Bronchial epithelial cell (primary cell): ENCODE measurements around the gene TXNDC15. TPM values are rescaled to one million over a fixed set of nuclear protein-coding genes. Genes with fewer than 3 reads are reported as not detected.

Source experiments
- DNase-seq: peaks from one replicate; pipeline ENCODE4 v3.0.0-alpha.2; 2010; ENCODE audit warnings: low read depth
- FAIRE-seq: peaks from 2 replicates; lab custom pipeline; 2011; peaks lifted over from hg19 to GRCh38; lab: Jason Lieb, UNC
- H3K27me3 ChIP-seq: 2 replicates; pipeline ENCODE4 v1.5.1; 2011; ENCODE audit warnings: low read length; ENCODE audit not compliant: control insufficient read depth, insufficient read depth
- H3K36me3 ChIP-seq: 2 replicates; pipeline ENCODE4 v1.5.1; 2011; ENCODE audit warnings: low read length; ENCODE audit not compliant: control insufficient read depth, insufficient read depth
- H3K4me3 ChIP-seq: 2 replicates; pipeline ENCODE4 v1.5.1; 2011; ENCODE audit warnings: mild to moderate bottlenecking, low read depth, low read length, control low read depth
- total RNA-seq: library from RNA; depleted of rRNA; stranded (reverse); fragments of >200 nt; gene quantifications from 2 replicates; pipeline ENCODE4 v1.2.1, GENCODE V29; 2014
- TF ChIP-seq, protein P1 (sequence below): IDR thresholded peaks from 2 replicates; pipeline ENCODE4 v1.5.1; 2011; ENCODE audit warnings: mild to moderate bottlenecking, moderate library complexity, low read length, control low read depth, inconsistent platforms; ENCODE audit not compliant: insufficient read depth, severe bottlenecking

Gene TXNDC15
- total RNA-seq, 1 donor from 2014 or later = 45.8 TPM

DNA sequence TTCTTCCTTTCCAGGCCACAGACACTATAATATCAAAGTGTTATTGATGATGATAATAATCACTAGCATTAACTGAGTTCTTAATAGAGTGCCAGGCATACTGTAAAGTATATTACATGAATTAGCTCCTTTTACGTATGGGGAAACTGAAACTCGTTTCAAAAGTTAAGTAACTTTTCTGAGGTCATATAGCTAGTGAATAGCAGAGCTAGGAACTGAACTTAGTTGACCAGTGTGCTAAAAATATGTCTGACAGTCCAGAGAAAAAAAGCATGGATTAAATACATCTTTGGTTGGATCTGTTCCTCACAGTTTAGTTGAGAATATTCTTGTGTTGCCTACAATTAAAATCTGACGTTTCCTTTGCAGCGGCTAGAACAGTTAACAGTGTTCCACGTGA lies 75.1 kb downstream of the TXNDC15 start:
- TF ChIP-seq, protein P1, sequence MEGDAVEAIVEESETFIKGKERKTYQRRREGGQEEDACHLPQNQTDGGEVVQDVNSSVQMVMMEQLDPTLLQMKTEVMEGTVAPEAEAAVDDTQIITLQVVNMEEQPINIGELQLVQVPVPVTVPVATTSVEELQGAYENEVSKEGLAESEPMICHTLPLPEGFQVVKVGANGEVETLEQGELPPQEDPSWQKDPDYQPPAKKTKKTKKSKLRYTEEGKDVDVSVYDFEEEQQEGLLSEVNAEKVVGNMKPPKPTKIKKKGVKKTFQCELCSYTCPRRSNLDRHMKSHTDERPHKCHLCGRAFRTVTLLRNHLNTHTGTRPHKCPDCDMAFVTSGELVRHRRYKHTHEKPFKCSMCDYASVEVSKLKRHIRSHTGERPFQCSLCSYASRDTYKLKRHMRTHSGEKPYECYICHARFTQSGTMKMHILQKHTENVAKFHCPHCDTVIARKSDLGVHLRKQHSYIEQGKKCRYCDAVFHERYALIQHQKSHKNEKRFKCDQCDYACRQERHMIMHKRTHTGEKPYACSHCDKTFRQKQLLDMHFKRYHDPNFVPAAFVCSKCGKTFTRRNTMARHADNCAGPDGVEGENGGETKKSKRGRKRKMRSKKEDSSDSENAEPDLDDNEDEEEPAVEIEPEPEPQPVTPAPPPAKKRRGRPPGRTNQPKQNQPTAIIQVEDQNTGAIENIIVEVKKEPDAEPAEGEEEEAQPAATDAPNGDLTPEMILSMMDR = no peak
- DNase-seq (no peak), FAIRE-seq (no peak)
- H3K36me3 ChIP-seq = no peaks in the 10 kb centered on the region
- no peaks in the 10 kb centered on the region for H3K27me3 ChIP-seq
- no peak overlapping the region for H3K4me3 ChIP-seq

Other genes starting within 250 kb of the TXNDC15 start
- gene SAR1B, start 241.5 kb upstream of the TXNDC15 start, total RNA-seq = 55.5 and 121 TPM in 2 replicates
- 9.9 and 10.8 TPM in 2 replicates for gene SEC24A, start 225.6 kb upstream of the TXNDC15 start, total RNA-seq
- 19.3 and 32.9 TPM in 2 replicates for gene CAMLG, start 135.8 kb upstream of the TXNDC15 start, total RNA-seq
- 10.8 and 14.0 TPM in 2 replicates for gene DDX46, start 115.6 kb upstream of the TXNDC15 start, total RNA-seq
- gene C5orf24, start 28.4 kb upstream of the TXNDC15 start, total RNA-seq = 22.6 and 23.8 TPM in 2 replicates
- gene PCBD2, start 30.8 kb downstream of the TXNDC15 start, total RNA-seq = 6.8 and 6.9 TPM in 2 replicates
- under 0.01 and 0.26 TPM in 2 replicates for gene CATSPER3, start 93.5 kb downstream of the TXNDC15 start, total RNA-seq
- 87.7 and 145 TPM in 2 replicates for gene PITX1, start 159.9 kb downstream of the TXNDC15 start, total RNA-seq